Measurements from ENCODE around the gene H2BK1. TPM values are rescaled to one million over a fixed set of nuclear protein-coding genes. Genes with fewer than 3 reads are reported as not detected.

H2BK1 gene
- polyA plus RNA-seq, 1 experiment, result not detected

DNA sequence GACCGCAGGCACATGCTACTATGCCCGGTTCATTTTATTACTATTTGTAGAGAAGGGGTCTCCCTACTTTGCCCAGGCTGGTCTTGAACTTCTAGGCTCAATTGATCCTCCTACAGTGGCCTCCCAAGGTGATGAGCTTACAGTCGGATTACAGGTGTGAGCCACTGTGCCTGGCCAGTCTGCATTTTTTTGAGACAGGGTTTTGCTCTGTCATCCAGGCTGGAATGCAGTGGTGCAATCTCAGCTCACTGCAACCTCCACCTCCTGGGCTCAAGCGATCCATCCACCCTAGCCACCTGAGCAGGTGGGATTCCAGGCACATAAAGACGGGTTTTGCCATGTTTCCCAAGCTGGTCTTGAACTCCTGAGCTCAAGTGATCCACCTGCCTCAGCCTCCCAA lies 2.3 kb upstream of the H2BK1 start:
- TF ChIP-seq, protein P1, sequence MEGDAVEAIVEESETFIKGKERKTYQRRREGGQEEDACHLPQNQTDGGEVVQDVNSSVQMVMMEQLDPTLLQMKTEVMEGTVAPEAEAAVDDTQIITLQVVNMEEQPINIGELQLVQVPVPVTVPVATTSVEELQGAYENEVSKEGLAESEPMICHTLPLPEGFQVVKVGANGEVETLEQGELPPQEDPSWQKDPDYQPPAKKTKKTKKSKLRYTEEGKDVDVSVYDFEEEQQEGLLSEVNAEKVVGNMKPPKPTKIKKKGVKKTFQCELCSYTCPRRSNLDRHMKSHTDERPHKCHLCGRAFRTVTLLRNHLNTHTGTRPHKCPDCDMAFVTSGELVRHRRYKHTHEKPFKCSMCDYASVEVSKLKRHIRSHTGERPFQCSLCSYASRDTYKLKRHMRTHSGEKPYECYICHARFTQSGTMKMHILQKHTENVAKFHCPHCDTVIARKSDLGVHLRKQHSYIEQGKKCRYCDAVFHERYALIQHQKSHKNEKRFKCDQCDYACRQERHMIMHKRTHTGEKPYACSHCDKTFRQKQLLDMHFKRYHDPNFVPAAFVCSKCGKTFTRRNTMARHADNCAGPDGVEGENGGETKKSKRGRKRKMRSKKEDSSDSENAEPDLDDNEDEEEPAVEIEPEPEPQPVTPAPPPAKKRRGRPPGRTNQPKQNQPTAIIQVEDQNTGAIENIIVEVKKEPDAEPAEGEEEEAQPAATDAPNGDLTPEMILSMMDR (IDR thresholded peaks at IDR 0.05; ENCODE audit: low read depth, low read length), result no peak
- no peaks in the 10 kb centered on the region for H3K9me3 ChIP-seq (ENCODE audit: control insufficient read depth, insufficient read depth, low read length)
- H3K4me3 ChIP-seq (ENCODE audit: low read depth, low read length), result no peak overlapping the region
- ChIA-PET CTCF (interaction anchor here (1.4 kb wide), 1 partner anchor 31 kb away, joined by 5 read pairs; no protein-coding TSS in a partner anchor), POLR2A (no interaction called here)
- H3K27ac ChIP-seq (ENCODE audit: low read depth, low read length), result no peak overlapping the region
- H3K27me3 ChIP-seq (ENCODE audit: control insufficient read depth, insufficient read depth, low read length), result peaks cover 14% of the 10 kb centered on the region
- no peak for DNase-seq (ENCODE audit: low read depth, low spot score)

DNA sequence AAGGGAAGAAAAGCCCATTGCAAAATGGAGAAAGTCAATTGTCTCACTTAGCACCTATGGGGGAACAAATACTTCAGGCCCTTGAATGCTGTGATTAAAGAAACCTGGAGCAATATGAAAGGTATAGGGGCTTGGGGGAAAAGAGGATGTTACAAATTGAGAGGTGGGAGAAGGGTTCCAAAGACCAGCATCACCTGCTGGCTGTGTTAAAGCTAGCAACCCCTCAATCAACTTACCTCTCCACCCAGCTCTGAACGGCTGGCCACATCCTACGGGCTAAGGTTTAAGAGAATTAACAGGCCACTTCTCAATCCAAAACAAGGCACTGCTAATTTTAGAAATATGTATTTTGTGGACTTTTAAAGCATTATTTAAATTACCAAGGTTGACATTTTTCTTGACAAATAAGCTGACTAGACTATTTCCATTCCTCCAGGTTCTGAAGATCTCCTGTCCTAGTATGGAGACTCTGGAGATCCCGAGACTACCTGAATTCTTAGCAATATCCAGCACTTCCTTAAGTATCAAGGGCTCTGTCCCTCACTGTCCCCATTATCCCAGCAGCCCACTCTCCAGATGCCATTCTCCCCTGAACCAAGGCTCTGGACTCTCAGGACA lies 976 bp upstream of the H2BK1 start:
- ChIA-PET CTCF (interaction anchor here (1.4 kb wide), 1 partner anchor 33 kb away, joined by 5 read pairs; no protein-coding TSS in a partner anchor), POLR2A (no interaction called here)

DNA sequence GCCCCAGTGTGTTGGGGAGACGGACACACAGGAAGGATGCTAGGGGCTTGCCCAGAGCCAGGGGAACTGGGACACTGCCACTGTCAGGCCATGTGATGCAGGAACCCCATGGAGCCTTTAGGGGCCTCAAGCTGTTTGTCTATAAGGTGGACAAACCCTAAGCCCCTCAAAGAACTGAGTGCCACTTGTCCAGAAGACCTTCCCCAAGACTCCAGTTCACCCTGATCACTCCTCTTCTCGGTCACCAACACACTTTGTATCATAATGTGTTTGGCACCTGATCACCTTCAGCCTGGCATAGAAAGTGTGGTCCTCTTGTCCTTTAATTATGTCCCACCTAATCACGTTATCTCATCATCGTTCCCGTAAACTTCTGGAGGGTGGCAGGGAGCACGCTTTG lies 700 bp downstream of the H2BK1 start:
- POLR2A ChIA-PET, result no interaction called here
- CTCF ChIA-PET, result no interaction called here
- Histone ChIP-seq H3K27me3 (ENCODE audit: control insufficient read depth, insufficient read depth, low read length) (peaks cover 37% of the 10 kb centered on the region), H3K27ac (ENCODE audit: low read depth, low read length) (no peak overlapping the region), H3K4me3 (ENCODE audit: low read depth, low read length) (no peak overlapping the region), H3K9me3 (ENCODE audit: control insufficient read depth, insufficient read depth, low read length) (peaks cover 1% of the 10 kb centered on the region; the same call in 1 of the 2 replicates)
- DNase-seq (ENCODE audit: low read depth, low spot score), result no peak
- TF ChIP-seq, protein P1 (IDR thresholded peaks at IDR 0.05; ENCODE audit: low read depth, low read length), result no peak

More for the DNA sequence above, 976 bp upstream of the H2BK1 start:
- no peaks in the 10 kb centered on the region for H3K9me3 ChIP-seq (ENCODE audit: control insufficient read depth, insufficient read depth, low read length)
- H3K27me3 ChIP-seq (ENCODE audit: control insufficient read depth, insufficient read depth, low read length), result peaks cover 23% of the 10 kb centered on the region
- DNase-seq (ENCODE audit: low read depth, low spot score), result no peak
- H3K27ac ChIP-seq (ENCODE audit: low read depth, low read length), result no peak overlapping the region
- TF ChIP-seq, protein P1 (IDR thresholded peaks at IDR 0.05; ENCODE audit: low read depth, low read length), result no peak
- no peak overlapping the region for H3K4me3 ChIP-seq (ENCODE audit: low read depth, low read length)

DNA sequence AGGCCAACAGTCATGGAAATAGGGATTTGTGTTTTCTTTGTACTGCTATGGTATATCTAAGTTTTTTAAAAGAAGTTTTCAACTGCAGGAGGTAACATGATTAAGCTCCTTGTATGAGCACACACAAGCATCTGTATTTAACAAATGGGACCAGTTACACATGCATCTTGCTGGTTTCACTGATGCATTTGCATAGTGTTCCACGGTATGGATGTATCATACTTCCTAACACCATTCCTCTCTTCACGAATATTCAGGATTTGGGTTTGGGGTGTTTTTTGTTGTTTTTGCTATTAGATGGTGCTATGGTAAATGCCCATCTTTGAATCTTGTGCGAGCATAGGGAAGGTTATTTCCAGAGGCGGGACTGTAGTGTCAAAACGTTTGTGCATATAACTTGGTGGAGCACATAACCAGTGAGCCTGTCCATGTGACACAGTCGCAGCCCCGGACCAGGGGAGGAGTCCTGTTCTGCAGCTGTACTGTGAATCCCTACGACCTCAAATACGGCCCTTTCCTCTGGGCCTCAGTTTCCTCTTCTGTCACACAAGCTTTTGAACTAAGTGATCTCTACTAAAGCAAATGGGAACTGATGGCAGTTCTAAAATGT lies 1.9 kb downstream of the H2BK1 start:
- no peak overlapping the region for H3K4me3 ChIP-seq (ENCODE audit: low read depth, low read length)
- no peak for DNase-seq (ENCODE audit: low read depth, low spot score)
- peaks cover 2% of the 10 kb centered on the region; the same call in 1 of the 2 replicates for H3K9me3 ChIP-seq (ENCODE audit: control insufficient read depth, insufficient read depth, low read length)
- ChIA-PET CTCF (no interaction called here), POLR2A (no interaction called here)
- peaks cover 46% of the 10 kb centered on the region for H3K27me3 ChIP-seq (ENCODE audit: control insufficient read depth, insufficient read depth, low read length)
- H3K27ac ChIP-seq (ENCODE audit: low read depth, low read length), result no peak overlapping the region
- TF ChIP-seq, protein P1 (IDR thresholded peaks at IDR 0.05; ENCODE audit: low read depth, low read length), result no peak

DNA sequence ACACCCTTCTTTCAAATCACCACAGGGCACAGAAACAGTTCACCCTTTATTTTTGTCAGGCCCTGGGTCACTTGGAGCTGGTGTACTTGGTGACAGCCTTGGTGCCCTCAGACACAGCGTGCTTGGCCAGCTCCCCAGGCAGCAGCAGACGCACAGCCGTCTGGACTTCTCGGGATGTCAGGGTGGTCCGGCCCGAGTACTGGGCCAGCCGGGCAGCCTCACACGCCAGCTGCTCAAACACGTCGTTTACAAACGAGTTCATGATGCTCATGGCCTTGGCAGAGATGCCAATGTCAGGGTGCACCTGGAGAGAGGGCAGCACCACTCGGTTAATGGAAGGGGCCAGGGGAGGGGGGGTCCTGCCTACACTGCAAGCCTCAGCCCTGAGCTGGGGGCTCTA lies 2.5 kb downstream of the H2BK1 start:
- H3K27ac ChIP-seq (ENCODE audit: low read depth, low read length), result no peak overlapping the region
- TF ChIP-seq, protein P1 (IDR thresholded peaks at IDR 0.05; ENCODE audit: low read depth, low read length), result no peak
- no peak for DNase-seq (ENCODE audit: low read depth, low spot score)
- POLR2A ChIA-PET, result no interaction called here
- no peak overlapping the region for H3K4me3 ChIP-seq (ENCODE audit: low read depth, low read length)
- H3K27me3 ChIP-seq (ENCODE audit: control insufficient read depth, insufficient read depth, low read length), result peaks cover 49% of the 10 kb centered on the region
- CTCF ChIA-PET, result no interaction called here
- H3K9me3 ChIP-seq (ENCODE audit: control insufficient read depth, insufficient read depth, low read length), result peaks cover 2% of the 10 kb centered on the region; the same call in 1 of the 2 replicates
